SK-N-SH (cell line): Measurements from ENCODE around the gene SHH. TPM values are rescaled to one million over a fixed set of nuclear protein-coding genes. Genes with fewer than 3 reads are reported as not detected.

Source experiments
- CTCF ChIA-PET: fragments of 300-600, 350-600 bp; formaldehyde crosslinking; extraction: SDS; loops from one replicate; lab custom pipeline; 2021; lab: Yijun Ruan, JAX
- POLR2A ChIA-PET: fragments of 350-600 bp; sonication (Branson Sonifier 250); formaldehyde crosslinking; extraction: SDS; loops from one replicate; lab custom pipeline; 2020; ENCODE audit warnings: antibody characterized with exemption, inconsistent platforms; lab: Yijun Ruan, JAX
- DNase-seq: peaks from one replicate; pipeline ENCODE4 v3.0.0; 2012
- H2AFZ ChIP-seq: fragments of 200-600 bp; sonication (generic); 2 replicates; pipeline ENCODE4 v1.8.1; 2016; ENCODE audit warnings: antibody characterized with exemption, mild to moderate bottlenecking, low read depth
- H3F3A ChIP-seq: fragments of 200-600 bp; sonication (generic); replicated peaks from 2 replicates; pipeline ENCODE3; 2016; ENCODE audit warnings: antibody characterized with exemption, mild to moderate bottlenecking; ENCODE audit not compliant: insufficient read depth
- H3K27ac ChIP-seq, 2 experiments: fragments of 200-500 bp in 1 of 2; fragments of 200-600 bp in 1 of 2; sonication (Bioruptor generic) in 1 of 2; sonication (generic), shearing (Covaris generic) in 1 of 2; 2 replicates each; pipeline versions ENCODE4 v1.5.1 to v1.6.1; 2014 to 2016; ENCODE audit warnings: low read depth in 2 of 2, inconsistent platforms in 1 of 2, low read length in 1 of 2, mild to moderate bottlenecking in 1 of 2, mixed read lengths in 1 of 2
- H3K27me3 ChIP-seq: fragments of 200-600 bp; sonication (generic), shearing (Covaris generic); 2 replicates; pipeline ENCODE4 v1.6.1; 2016; ENCODE audit warnings: mixed run types; ENCODE audit not compliant: insufficient read depth
- H3K36me3 ChIP-seq, 2 experiments: fragments of 200-500 bp in 1 of 2; fragments of 200-600 bp in 1 of 2; sonication (Bioruptor generic) in 1 of 2; sonication (generic) in 1 of 2; replicated peaks in 1 of 2; 2 replicates each; pipeline versions ENCODE3 to v1.5.1; 2014 to 2016; ENCODE audit warnings: low read length in 1 of 2, mild to moderate bottlenecking in 1 of 2; ENCODE audit not compliant: insufficient read depth in 2 of 2, control insufficient read depth in 1 of 2
- H3K4me1 ChIP-seq, 2 experiments: fragments of 200-500 bp in 1 of 2; fragments of 200-600 bp in 1 of 2; sonication (Bioruptor generic) in 1 of 2; sonication (generic), shearing (Covaris generic) in 1 of 2; 2 replicates each; pipeline versions ENCODE4 v1.5.1 to v1.6.1; 2014 to 2016; ENCODE audit warnings: low read depth in 1 of 2, low read length in 1 of 2, mixed run types in 1 of 2; ENCODE audit not compliant: insufficient read depth in 2 of 2, control insufficient read depth in 1 of 2
- H3K4me2 ChIP-seq: fragments of 200-600 bp; sonication (generic), shearing (Covaris generic); 2 replicates; pipeline ENCODE4 v1.6.1; 2017; ENCODE audit warnings: mixed run types
- H3K4me3 ChIP-seq, 2 experiments: fragments of 200-500 bp in 1 of 2; fragments of 200-600 bp in 1 of 2; sonication (Bioruptor generic) in 1 of 2; sonication (generic), shearing (Covaris generic) in 1 of 2; 2 replicates each; pipeline versions ENCODE4 v1.5.1 to v1.8.1; 2014 to 2016; ENCODE audit warnings: low read depth in 2 of 2, inconsistent platforms in 1 of 2, low read length in 1 of 2, mild to moderate bottlenecking in 1 of 2, mixed read lengths in 1 of 2, moderate library complexity in 1 of 2
- H3K79me2 ChIP-seq: fragments of 200-600 bp; sonication (generic); 2 replicates; pipeline ENCODE4 v1.8.1; 2017; ENCODE audit warnings: mild to moderate bottlenecking; ENCODE audit not compliant: insufficient read depth
- H3K9ac ChIP-seq: fragments of 200-600 bp; sonication (generic); 2 replicates; pipeline ENCODE4 v1.6.1; 2017; ENCODE audit warnings: mixed run types
- H3K9me2 ChIP-seq: fragments of 200-600 bp; sonication (generic); 2 replicates; pipeline ENCODE4 v1.6.1; 2017; ENCODE audit warnings: mixed run types
- H3K9me3 ChIP-seq: fragments of 200-600 bp; sonication (generic); 2 replicates; pipeline ENCODE4 v1.6.1; 2017; ENCODE audit warnings: mixed run types, mild to moderate bottlenecking, moderate library complexity
- H4K20me1 ChIP-seq: fragments of 200-600 bp; sonication (generic); 2 replicates; pipeline ENCODE4 v1.6.1; 2017; ENCODE audit warnings: mild to moderate bottlenecking, mixed run types; ENCODE audit not compliant: insufficient read depth
- CTCF ChIP-seq: fragments of 200-600 bp; sonication (generic); IDR thresholded peaks from 2 replicates; pipeline ENCODE4 v1.6.1; 2017; ENCODE audit warnings: antibody characterized with exemption, mild to moderate bottlenecking, moderate library complexity
- EZH2phosphoT487 ChIP-seq: fragments of 200-600 bp; sonication (generic); IDR thresholded peaks from 2 replicates; pipeline ENCODE4 v1.6.1; 2017; ENCODE audit warnings: low read depth, mixed run types, mild to moderate bottlenecking, antibody characterized with exemption, moderate library complexity, borderline replicate concordance
- FOXJ3 ChIP-seq: sonication (generic); formaldehyde crosslinking; IDR thresholded peaks from 2 replicates; pipeline ENCODE4 v1.5.1; 2020; ENCODE audit warnings: mild to moderate bottlenecking, missing genetic modification reagents
- GABPA ChIP-seq: IDR thresholded peaks from 2 replicates; pipeline ENCODE4 v1.4.0; 2012; ENCODE audit warnings: low read depth, mild to moderate bottlenecking
- JUND ChIP-seq: IDR thresholded peaks from 2 replicates; pipeline ENCODE4 v1.4.0; 2012
- MAX ChIP-seq: IDR thresholded peaks from 2 replicates; pipeline ENCODE4 v1.4.0; 2012; ENCODE audit warnings: low read depth
- MEF2A ChIP-seq: IDR thresholded peaks from 2 replicates; pipeline ENCODE4 v1.4.0; 2012; ENCODE audit warnings: low read depth, borderline replicate concordance
- NFIC ChIP-seq: IDR thresholded peaks from 2 replicates; pipeline ENCODE4 v1.4.0; 2012; ENCODE audit warnings: borderline replicate concordance
- NRF1 ChIP-seq: IDR thresholded peaks from 2 replicates; pipeline ENCODE4 v1.6.1; 2012; ENCODE audit warnings: low read depth, mild to moderate bottlenecking, low read length
- PBX3 ChIP-seq: IDR thresholded peaks from 2 replicates; pipeline ENCODE4; 2012
- POLR2AphosphoS5 ChIP-seq: IDR thresholded peaks from 2 replicates; pipeline ENCODE4 v1.6.1; 2012; ENCODE audit warnings: low read depth, low read length
- RAD21 ChIP-seq: IDR thresholded peaks from 2 replicates; pipeline ENCODE4 v1.6.1; 2012; ENCODE audit warnings: mild to moderate bottlenecking, low read length
- RCOR1 ChIP-seq: fragments of 150-350 bp; IDR thresholded peaks from 2 replicates; pipeline ENCODE4 v1.6.1; 2017; ENCODE audit warnings: antibody characterized with exemption, low read length
- RFX5 ChIP-seq: IDR thresholded peaks from 2 replicates; pipeline ENCODE4 v1.6.1; 2012; ENCODE audit warnings: mild to moderate bottlenecking, improper control_type of control experiment, low read length
- SIN3A ChIP-seq: IDR thresholded peaks from 2 replicates; pipeline ENCODE4 v1.6.1; 2012; ENCODE audit warnings: low read depth, mild to moderate bottlenecking, low read length, moderate library complexity, borderline replicate concordance
- SMC3 ChIP-seq: IDR thresholded peaks from 2 replicates; pipeline ENCODE4 v1.6.1; 2012; ENCODE audit warnings: low read depth, low read length, improper control_type of control experiment
- TAF1 ChIP-seq: IDR thresholded peaks from 2 replicates; pipeline ENCODE4 v1.6.1; 2012; ENCODE audit warnings: low read depth, mild to moderate bottlenecking, low read length, moderate library complexity, borderline replicate concordance
- TEAD4 ChIP-seq: IDR thresholded peaks from 2 replicates; pipeline ENCODE4 v1.4.0; 2012; ENCODE audit warnings: mild to moderate bottlenecking, borderline replicate concordance; ENCODE audit not compliant: insufficient read depth
- USF2 ChIP-seq: fragments of 150-350 bp; IDR thresholded peaks from 2 replicates; pipeline ENCODE4 v1.6.1; 2017; ENCODE audit warnings: antibody characterized with exemption, low read length, low read depth, borderline replicate concordance
- WGBS: methylation state at CpG from one replicate; pipeline ENCODE4 v1.1.6; 2017; ENCODE audit warnings: low lambda C conversion rate; 5-methylcytosine and 5-hydroxymethylcytosine counted together
- polyA plus RNA-seq, 3 experiments: library from polyadenylated mRNA; depleted of rRNA; stranded (reverse); fragments of >200 nt; gene quantifications; 2 replicates each; pipeline ENCODE4 v1.2.3, GENCODE V29; 2012

SHH gene
- polyA plus RNA-seq, 1 of the 3 experiments (the other 2 are of a cell fraction): not detected

- peaks cover 45% of the 10 kb centered on the region for H4K20me1 ChIP-seq
- H3K4me2 ChIP-seq: no peak overlapping the region
- H3K9me2 ChIP-seq: no peaks in the 10 kb centered on the region
- H3K9me3 ChIP-seq: no peaks in the 10 kb centered on the region
- H3K9ac ChIP-seq: no peak overlapping the region
- WGBS: 93% methylated on average over 12 of the region's 12 CpGs
- peaks cover 26 to 86% of the 10 kb centered on the region in 2 experiments for H3K36me3 ChIP-seq
- no peak for DNase-seq
- H3K27me3 ChIP-seq: no peaks in the 10 kb centered on the region
- no peak for TF ChIP-seq POLR2AphosphoS5
- no peak for TF ChIP-seq EZH2phosphoT487
- no peak for TF ChIP-seq SIN3A
- no peak for TF ChIP-seq NRF1
- TF ChIP-seq CTCF: no peak
- no peak for TF ChIP-seq NFIC
- no peak for TF ChIP-seq USF2
- TF ChIP-seq RFX5: no peak
- no peak for TF ChIP-seq PBX3
- TF ChIP-seq GABPA: no peak
- TF ChIP-seq MEF2A: no peak
- TF ChIP-seq SMC3: no peak
- TF ChIP-seq MAX: no peak
- no peak for TF ChIP-seq JUND
- no peak for TF ChIP-seq RCOR1
- TF ChIP-seq RAD21: no peak
- no peak for TF ChIP-seq TAF1
- TF ChIP-seq TEAD4: no peak
- no peak for TF ChIP-seq FOXJ3
- peaks cover 16% of the 10 kb centered on the region; the same call in 1 of the 2 replicates for H3K79me2 ChIP-seq
- H3F3A ChIP-seq: peaks cover 9% of the 10 kb centered on the region
- ChIA-PET POLR2A (no interaction called here), CTCF (interaction anchor here (0.6 to 4.0 kb wide), 12 partner anchors 9 to 852 kb away, joined by 3 to 103 read pairs (median 4); no protein-coding TSS in a partner anchor)
- no peak overlapping the region for H2AFZ ChIP-seq
- H3K27ac ChIP-seq: no peak overlapping the region
- H3K4me3 ChIP-seq: no peak overlapping the region
- H3K4me1 ChIP-seq: no peaks in the 10 kb centered on the region; a peak in 1 of 4 replicates
Observed at GRCh38 chr7:155766386-155766785, 45.9 kb downstream of the SHH start.
